Frontal cortex (tissue), 4 donors: ENCODE results near the gene FSTL5. TPM values are rescaled to one million over a fixed set of nuclear protein-coding genes. Genes with fewer than 3 reads are reported as not detected.
"Not testable (repeated sequence)": the region's sequence is repeated elsewhere in the genome, so short reads cannot be mapped to it uniquely, and the experiment has no call there.

ENCODE experiments used
- DNase-seq, 2 donors: peaks; one replicate each; pipeline ENCODE4 v3.0.0; 2012; ENCODE audit warnings: low spot score in 2 of 2
- FAIRE-seq: peaks from 2 replicates; lab custom pipeline; 2012; peaks lifted over from hg19 to GRCh38; lab: Jason Lieb, UNC
- total RNA-seq: library from RNA; depleted of rRNA; stranded (reverse); fragments of >200 nt; gene quantifications from one replicate; pipeline ENCODE4 v1.2.3, GENCODE V29; 2014
- donor health status: control.
- donor health status: control.
- donor health status: control.

FSTL5 gene
- total RNA-seq, 1 donor from 2014 or later, result 106 TPM

DNA sequence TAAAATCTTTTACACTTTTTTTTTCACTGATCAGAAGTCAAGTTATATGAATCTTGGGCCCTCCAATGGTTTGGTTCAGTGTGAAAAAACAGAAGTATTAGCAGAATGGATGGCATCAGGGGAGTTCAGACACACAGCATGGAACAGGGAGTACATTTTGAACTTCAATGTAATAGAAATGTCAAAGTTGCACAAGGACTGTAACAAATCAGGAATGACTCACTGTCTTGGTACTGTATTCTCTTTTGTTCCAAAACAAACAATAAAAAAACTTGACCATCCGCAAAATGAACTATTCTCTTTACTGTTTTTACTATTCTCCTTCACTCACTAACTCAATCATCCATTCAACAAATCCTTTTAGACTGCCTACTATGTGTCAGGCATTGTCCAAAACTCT, 401.0 kb downstream of the FSTL5 start:
- FAIRE-seq (no peak), DNase-seq (no peak)

DNA sequence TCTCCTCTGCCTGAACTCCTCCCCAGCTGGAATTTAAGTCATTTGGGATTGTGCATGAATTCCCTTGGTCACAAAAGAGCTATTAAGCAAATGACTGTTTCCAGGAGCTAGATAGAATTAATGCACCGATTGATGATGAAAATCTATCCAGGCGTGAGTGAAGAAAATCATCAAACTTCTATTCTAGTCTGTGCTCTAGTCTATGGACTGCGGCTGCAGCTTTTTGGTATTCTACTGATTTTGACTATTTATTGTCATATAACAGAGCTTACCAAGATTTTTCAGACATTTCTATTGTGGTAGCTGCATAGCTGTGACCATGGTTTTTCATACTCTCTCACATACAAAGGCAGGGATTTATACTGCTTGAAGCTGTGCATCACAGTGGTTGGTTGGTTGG, 403.8 kb downstream of the FSTL5 start:
- no peak for FAIRE-seq
- no peak for DNase-seq

DNA sequence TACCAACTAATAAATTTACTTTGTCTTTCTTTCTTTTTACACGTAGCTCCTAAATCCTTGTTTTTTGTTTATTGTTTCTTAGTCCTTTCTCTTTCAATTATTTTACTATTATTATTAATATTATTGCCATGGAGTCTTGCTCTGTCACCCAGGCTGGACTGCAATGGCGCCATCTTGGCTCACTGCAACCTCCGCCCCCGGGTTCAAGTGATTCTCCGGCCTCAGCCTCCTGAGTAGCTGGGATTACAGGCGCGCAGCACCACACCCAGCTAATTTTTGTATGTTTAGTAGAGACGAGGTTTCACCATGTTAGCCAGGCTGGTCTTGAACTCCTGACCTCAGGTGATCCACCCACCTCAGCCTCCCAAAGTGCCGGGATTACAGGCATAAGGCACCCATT, 405.4 kb downstream of the FSTL5 start:
- not testable (repeated sequence) for DNase-seq, FAIRE-seq

DNA sequence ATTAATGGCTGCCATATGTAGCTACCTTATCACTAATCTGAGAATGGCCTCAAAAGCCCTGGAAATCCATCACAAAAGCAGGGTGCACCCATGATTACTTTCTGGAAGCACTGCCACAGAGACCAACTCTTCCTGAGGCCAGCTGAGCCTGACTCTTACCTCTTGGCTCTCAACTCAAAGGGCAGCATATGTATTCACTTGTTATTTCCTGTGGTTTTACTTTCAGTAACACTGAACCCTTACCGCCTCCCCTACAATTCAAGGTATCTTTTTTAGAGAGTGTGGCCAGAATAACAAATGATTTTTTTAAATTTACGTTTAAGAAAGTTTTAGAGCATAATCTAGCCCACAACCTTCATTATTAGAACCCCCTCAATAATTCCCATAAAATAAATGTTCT, 434.9 kb downstream of the FSTL5 start:
- FAIRE-seq (no peak), DNase-seq (no peak)

DNA sequence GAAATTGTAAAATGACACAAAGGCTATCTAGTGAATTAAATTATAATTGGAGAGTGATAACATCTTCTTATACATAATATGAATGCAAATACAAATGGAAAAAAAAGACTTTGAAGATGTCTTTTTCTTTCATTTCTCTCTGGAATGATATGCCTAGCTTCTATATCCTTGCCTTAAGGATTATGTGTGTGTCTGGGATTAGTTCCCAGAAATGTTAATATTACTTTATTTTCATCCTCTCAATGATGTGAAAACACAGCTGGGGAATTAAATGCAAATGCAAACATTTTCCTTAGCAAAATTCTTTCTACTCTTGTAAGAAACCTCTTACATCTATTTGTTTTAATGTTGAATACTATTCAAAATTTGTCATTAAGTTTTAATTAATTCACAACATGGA, 441.9 kb downstream of the FSTL5 start:
- DNase-seq, result no peak
- no peak for FAIRE-seq

DNA sequence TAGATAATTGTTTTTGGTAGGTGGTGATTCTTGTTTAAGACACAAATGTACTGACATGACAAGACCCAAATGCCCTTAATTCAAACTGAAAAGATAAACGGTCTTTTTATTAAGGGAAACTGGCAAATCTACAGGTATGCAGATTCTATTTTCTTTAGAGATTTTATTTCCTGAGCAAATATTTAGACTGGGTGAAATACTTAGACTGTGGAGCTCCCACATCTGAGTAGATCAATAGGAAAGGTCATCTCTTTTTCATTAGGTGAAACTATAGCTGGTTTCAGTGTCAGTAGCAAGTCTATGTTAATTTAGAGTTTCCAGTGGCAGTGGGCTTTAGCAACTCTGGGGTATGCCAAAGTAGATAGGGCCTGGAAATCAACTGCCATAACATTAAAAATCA, 446.7 kb downstream of the FSTL5 start:
- no peak for DNase-seq
- FAIRE-seq, result no peak

DNA sequence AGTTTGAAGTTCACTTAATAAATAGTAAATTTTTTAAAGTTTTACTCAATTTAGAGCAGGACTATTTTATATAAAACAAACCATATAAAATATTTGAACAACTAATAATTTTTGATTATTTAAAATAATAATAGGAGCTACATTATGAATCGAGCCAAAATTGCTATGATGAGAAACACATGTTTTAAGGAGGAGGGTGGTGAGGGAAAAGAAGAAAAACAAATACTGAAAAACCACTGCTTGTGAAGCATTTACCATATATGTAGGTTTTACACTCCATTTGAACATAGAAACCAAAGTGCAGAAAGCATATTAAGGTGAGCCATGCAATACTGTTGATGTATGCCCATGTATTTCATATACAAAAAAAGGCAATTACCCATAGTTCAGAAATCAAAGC, 448.9 kb downstream of the FSTL5 start:
- no peak for DNase-seq
- peak; percentile 50 for FAIRE-seq

DNA sequence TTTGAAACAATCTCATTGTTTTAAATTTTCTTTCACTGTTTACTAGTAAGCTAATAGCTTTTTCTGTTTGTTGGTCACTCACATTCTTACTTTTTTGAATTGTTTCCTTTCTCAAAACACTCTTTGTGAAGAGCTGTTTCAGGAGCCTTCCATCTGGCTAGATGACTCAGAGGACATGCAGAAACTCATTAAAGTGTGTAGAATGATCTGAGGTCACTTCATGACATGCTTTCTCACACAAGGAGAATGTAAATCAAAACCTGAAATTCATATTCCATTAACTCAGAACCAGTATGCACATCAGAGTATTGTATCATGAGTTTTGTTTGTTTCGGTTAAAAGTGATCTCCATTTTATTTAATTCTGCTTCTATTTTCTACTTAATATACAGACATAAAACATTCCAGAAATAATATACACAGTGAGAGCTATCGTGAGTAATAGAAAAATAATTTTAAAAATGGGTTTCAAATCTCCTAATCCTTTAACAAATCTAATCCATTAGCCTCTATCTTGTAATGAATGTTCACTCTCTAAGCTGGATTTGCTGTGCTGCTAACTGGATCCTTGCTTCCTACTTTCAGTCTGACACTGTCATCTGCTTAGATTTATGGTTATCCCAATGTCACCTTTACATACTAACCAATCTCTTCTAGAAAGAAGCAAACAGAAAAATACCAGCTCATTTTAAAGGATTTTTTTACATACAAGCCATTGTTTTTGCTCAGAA, 449.6 kb downstream of the FSTL5 start:
- no peak for FAIRE-seq
- DNase-seq, result no peak

DNA sequence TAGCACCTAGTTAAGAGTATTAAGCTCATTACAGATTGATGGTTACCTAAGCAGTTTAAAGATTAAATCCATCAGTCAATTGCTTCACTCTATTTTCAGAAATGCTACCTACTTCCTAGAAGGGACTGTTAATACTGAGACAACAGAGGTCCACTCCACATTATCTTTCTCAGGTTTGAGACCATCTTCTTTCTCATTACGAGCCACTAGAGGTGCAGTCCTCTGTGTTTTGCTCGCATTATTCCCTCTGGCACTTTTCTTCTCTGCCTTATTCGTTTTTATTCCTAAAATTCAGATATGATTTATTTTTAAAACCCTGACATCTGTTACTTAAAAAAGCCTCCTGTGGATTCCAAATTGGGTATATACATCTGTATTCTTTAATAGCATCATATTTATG, 459.1 kb downstream of the FSTL5 start:
- DNase-seq (no peak), FAIRE-seq (no peak)

DNA sequence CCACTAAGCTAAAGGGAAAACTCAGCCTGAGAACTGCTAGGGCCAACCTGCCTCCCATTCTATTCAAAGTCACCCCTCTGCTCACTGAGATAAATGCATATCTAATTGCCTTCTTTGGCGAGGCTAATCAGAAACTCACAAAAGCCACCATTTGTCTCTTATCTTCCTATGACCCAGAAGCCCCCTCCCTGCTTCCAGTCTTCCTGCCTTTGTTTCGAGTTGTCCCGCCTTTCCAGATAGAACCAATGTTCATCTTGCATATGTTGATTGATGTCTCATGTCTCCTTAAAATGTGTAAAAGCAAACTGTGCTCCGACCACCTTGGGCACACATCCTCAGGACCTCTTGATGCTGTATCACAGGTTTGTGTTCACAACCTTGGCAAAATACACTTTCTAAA, 459.8 kb downstream of the FSTL5 start:
- no peak for FAIRE-seq
- DNase-seq, result no peak

DNA sequence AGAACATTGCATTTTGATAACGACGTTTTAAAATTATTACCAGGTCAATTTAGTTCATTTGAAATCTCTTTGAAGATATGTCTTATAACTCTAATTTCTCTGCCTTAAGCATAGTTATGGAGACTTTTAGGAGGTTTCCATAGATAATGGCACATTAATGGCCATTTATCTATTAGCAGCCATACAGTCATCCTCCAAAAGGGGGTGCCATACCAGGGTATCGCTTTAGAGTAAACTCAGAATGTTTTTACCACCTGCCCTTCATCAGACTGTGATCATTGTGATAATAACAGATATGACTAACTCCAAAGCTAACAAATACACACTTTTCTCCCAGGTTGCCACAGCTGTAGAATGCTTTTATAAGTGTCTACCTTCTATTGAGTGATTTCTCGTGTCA, 461.5 kb downstream of the FSTL5 start:
- no peak for FAIRE-seq
- no peak for DNase-seq

DNA sequence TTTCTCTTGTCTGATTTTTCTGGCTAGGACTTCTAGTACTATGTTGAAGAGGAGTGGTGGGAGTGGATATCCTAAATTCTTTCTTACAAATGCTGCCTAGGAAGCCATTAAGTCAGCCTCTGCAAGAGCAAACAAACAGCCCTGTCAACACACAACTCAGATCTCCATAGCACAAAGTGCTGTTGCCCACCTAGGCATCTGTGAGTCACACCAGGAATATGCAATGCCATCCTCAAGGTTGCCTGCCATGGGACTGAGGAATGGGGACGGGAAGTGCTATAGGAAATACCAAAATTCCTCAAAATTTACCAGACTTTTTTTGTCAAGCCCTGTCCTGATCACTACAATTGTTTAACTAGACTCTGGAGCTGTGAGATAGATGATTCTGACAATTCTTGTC, 466.9 kb downstream of the FSTL5 start:
- no peak for DNase-seq
- no peak for FAIRE-seq

DNA sequence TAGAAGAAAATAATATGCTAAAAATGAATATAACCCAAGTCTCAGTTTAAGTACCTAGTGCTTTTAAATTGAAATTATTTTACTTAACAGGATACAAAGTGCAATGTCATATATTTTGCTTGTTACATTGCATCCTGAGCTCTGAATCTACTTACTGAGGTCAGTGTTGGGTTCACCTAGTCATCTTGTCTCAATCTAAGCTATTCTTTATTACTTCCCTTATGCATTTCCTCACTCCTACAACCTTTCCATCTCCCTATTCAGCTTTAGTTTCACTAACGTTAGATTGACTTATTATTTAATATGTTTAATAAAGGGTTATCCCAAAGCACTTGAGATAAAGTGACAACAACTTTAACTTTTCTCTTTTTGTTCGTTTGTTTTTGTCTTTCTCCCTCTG, 483.7 kb downstream of the FSTL5 start:
- FAIRE-seq, result no peak
- DNase-seq, result no peak

DNA sequence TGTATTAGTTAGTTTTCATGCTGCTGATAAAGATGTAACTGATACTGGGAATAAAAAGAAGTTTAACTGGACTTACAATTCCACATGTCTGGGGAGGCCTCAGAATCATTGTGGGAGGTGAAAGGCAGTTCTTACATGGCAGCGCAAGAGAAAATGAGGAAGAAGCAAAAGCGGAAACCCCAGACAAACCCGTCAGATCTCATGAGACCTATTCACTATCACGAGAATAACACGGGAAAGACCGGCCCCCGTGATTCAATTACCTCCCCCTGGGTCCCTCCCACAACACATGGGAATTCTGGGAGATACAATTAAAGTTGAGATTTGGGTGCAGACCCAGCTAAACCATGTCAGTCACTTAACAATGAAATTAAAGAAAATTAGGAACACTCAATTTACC, 499.1 kb downstream of the FSTL5 start:
- DNase-seq, result no peak
- FAIRE-seq, result no peak

DNA sequence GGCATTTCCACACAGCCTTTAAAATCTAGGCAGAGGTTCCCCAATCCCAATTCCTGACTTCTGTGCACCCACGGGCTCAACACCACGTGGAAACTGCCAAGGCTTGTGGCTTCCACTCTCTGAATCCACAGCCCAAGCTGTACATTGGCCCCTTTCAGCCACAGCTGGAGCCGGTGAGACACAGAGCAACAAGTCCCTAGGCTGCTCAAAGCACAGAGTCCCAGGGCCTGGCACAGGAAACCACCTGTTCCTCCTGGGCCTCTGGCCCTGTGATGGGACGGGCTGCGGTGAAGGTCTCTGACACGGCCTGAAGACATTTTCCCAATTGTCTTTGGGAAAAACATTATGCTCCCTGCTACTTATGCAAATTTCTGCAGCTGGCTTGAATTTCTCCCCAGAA, 500.0 kb downstream of the FSTL5 start:
- FAIRE-seq (no peak), DNase-seq (no peak)

DNA sequence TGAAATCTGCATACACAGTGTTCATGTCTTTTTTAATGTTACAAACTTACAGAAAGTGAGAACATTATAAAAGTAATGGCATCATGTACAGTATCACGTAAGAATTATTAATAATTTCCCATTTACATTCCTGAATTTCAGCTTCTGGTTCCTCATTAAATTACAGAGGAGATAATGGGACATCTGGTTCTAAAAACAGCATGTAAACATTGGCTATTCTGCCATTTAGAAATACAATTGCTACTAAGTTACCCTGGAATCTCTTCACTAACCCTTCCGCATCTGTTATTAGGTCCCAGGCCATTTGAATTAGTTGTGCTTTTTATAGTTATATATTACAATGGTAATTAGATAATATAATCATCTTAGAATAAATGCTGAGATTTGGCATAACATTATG, 505.1 kb downstream of the FSTL5 start:
- FAIRE-seq (no peak), DNase-seq (no peak)

DNA sequence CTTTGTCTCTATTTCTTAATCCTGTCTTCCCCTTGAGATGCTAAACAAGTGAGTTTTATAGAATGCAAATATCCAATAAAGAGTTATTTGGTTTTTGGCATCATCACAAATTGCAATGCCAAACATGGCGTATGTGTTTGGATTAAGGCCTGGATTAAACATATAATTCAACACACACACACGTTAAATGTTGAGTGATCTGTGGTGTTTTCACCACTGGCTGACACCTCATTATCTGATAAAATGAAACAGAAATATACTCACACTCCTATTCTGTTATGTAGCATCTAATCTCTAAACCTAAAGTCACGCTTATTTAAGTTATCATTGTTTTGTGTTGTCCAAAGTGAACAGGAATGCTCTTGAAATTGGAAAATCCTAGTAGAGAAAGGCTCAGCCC, 506.2 kb downstream of the FSTL5 start:
- DNase-seq, result no peak
- FAIRE-seq, result no peak

DNA sequence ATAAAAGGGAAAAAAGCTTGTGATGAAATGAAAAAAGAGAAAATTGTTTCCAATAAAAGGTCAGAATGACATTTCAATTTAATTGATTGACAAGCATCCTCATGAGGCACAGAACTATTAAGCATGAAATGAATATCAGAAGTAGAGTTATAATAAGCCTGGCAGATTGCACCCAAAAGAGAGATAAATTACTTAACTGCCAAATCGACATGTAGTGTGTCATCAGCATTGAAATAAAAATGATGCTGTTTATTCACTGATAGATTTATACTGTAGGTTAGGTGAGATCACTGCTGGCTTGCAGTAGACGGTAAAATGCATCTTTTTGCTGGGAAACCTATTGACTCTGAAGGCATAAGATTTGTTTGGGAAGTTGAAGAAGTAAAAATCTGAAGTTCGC, 507.2 kb downstream of the FSTL5 start:
- DNase-seq, result no peak
- no peak for FAIRE-seq

DNA sequence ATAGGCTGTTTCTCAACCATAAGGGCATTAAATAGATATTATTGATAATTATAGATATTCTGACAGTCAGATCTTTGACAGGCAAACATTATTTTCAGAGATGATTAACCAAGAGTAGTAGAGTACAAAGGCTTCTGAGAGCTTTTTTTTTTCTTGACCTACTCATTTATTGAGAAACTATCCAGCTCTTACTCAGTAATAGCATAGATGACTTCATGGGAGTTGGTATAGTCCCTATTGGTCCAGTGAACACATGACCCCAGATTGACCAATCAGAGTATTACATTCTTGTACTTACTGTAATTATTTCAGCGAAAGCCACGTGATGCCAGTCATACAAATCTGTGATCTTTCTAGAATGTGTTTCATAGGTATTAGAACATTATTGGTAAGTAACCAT, 508.7 kb downstream of the FSTL5 start:
- no peak for FAIRE-seq
- DNase-seq, result no peak

DNA sequence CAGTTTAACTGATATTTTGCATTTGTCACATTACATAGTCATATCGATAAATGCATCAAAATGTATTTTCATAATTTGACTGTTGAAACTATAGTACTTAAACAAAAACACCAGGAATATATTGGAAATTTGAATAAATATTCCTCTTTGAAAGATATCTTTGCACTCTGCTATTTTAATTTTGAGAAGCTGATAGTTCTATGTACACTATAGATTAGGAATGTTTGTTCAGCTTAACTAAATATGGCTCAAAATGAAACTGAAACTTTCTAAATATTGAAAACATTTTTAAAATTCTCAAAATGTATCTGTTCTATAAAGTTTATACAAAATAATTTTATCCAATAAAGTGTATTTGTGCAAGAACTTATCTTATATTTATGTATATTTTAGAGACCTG, 510.1 kb downstream of the FSTL5 start:
- FAIRE-seq, result peak; percentile 28
- no peak for DNase-seq

DNA sequence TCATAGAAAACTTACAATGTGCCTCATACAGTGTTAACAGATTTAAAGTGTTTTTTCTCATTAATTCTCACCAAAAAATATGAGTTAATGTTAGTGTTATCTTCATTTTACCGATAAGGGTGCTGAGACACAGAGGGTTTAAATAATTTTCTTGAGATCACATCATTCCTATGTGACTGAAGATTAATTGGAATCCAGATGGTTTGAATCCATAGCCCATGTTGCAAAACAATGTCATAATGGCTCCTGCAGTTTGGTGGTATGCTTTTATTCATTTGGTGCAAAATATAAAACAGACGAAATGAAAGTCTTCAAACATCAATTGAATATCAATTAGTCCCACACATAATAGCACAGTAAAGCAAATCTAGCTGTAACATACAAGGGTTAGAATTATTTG, 512.2 kb downstream of the FSTL5 start:
- no peak for FAIRE-seq
- no peak for DNase-seq

DNA sequence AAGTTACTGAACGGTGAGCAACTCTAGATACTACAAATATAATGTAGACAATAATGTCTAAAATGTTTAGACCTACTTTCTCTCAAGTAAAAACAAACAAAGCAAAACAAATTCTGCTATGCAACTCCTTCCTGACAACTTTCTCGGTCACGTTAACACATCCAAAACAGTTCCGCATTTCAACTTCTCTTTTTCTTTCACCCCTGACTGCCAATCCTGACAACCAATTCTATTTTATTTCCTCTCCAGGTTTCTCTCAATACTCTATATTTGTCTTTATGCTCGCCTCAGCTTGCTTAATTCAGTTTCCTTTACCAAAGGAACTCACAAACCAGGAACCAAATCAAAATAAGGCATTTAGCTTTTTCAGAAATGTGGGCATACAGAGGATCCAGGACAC, 513.0 kb downstream of the FSTL5 start:
- FAIRE-seq (no peak), DNase-seq (no peak)

DNA sequence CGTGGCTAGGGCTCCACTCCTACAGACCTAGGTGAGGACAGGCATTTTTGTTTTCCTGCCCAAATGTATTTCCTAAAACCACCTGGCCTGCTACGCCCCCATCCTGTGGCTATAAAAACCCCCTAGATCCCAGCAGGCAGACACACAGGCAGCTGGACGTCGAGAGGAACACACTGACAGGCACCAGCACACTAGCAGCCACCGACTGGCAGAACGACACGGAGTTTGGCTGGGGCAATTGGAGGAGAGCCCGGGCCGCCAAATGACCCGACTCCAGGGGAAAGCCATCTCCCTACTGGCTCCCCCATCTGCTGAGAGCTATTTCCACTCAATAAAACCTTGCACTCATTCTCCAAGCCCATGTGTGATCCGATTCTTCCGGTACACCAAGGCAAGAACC, 516.0 kb downstream of the FSTL5 start:
- no peak for DNase-seq
- no peak for FAIRE-seq
